Upper lobe of left lung (tissue), 6 donors: Measurements from ENCODE around the gene APBB2. TPM values are rescaled to one million over a fixed set of nuclear protein-coding genes. Genes with fewer than 3 reads are reported as not detected.

ENCODE experiments used
- ATAC-seq, 2 donors: fragments of 200-7000 bp; cut with Tn5 transposase; one replicate each; pipeline ENCODE4 v1.9.1; 2022; ENCODE audit warnings: mild to moderate bottlenecking in 2 of 2, moderate library complexity in 2 of 2; ENCODE audit not compliant: low FRiP score in 2 of 2
- DNase-seq, 2 donors: peaks; one replicate each; pipeline ENCODE4 v3.0.0-alpha.2; 2019 to 2020
- H3K27ac ChIP-seq, 4 donors: fragments of 200-600 bp; sonication (generic); one replicate each; pipeline ENCODE4 v1.5.1; 2016 to 2019
- H3K27me3 ChIP-seq, 4 donors: fragments of 200-600 bp; sonication (generic); one replicate each; pipeline ENCODE4 v1.5.1; 2017 to 2019
- H3K36me3 ChIP-seq, 4 donors: fragments of 200-600 bp; sonication (generic); one replicate each; pipeline ENCODE4 v1.5.1; 2016 to 2019
- H3K4me1 ChIP-seq, 4 donors: fragments of 200-600 bp; sonication (generic); one replicate each; pipeline ENCODE4 v1.5.1; 2018 to 2019
- H3K4me3 ChIP-seq, 4 donors: fragments of 200-600 bp; sonication (generic); one replicate each; pipeline ENCODE4 v1.5.1; 2017 to 2019; ENCODE audit warnings: mild to moderate bottlenecking in 2 of 4, moderate library complexity in 1 of 4
- H3K9me3 ChIP-seq, 4 donors: fragments of 200-600 bp; sonication (generic); one replicate each; pipeline ENCODE4 v1.5.1; 2018 to 2019
- CTCF ChIP-seq, 6 experiments: fragments of 450-650 bp in 4 of 6; fragments of 200-600 bp in 2 of 6; sonication (generic) in 2 of 6; IDR thresholded peaks; one replicate each; pipeline ENCODE4 v1.5.1; 2016 to 2019; ENCODE audit warnings: antibody characterized with exemption in 6 of 6
- EP300 ChIP-seq, 4 donors: sonication (generic); formaldehyde crosslinking; IDR thresholded peaks; one replicate each; pipeline ENCODE4 v1.5.1; 2017; ENCODE audit warnings: antibody characterized with exemption in 4 of 4, control low read depth in 2 of 4
- POLR2A ChIP-seq, 4 donors: fragments of 450-650 bp; IDR thresholded peaks; one replicate each; pipeline ENCODE4 v1.5.1; 2016 to 2017; ENCODE audit warnings: antibody characterized with exemption in 4 of 4, mild to moderate bottlenecking in 2 of 4
- POLR2AphosphoS5 ChIP-seq, 2 donors: sonication (generic); formaldehyde crosslinking; IDR thresholded peaks; one replicate each; pipeline ENCODE4 v1.5.1; 2017; ENCODE audit warnings: antibody characterized with exemption in 2 of 2
- WGBS, 2 donors: methylation state at CpG; one replicate each; pipeline ENCODE4 v1.1.5; 2017 to 2018; 5-methylcytosine and 5-hydroxymethylcytosine counted together
- total RNA-seq, 6 donors: library from RNA; depleted of rRNA in 4 of 6; stranded (reverse); fragments of >200 nt in 4 of 6; gene quantifications; one replicate each; pipeline versions ENCODE4 v1.1.0 to v1.2.1, GENCODE V29; 2016 to 2021
- donor health status: DM: no; HTN: no; CAD: no; lungs with moderate emphysema.
- donor health status: DM: no; HTN: yes; CAD: no; lungs with severe emphysema.

APBB2 gene
- total RNA-seq, 6 donors from 2014 or later: 69.5 to 168 (median 102) TPM

DNA sequence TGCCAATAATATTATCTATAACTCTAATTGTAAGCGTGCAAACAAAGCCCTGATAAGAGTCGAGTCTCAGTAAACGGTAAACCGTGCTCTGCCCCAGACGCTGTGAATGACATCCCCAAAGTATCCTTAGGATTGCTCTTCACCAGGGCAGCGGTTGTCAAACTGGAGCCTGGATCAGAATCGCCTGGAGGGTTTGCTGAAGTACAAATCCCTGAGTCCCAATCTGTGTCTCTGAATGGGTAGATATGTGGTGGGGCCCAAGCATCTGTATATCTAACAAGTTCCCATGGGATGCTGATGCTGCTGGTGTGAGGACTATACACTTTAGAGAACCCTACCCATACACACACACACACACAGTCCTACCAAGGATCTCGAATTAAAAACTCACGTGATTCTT, 813 bp upstream of the APBB2 start:
- TF ChIP-seq POLR2AphosphoS5 (IDR thresholded peaks at IDR 0.05) (no peak), EP300 (IDR thresholded peaks at IDR 0.05) (no peak), CTCF (IDR thresholded peaks at IDR 0.05) (no peak), POLR2A (IDR thresholded peaks at IDR 0.05) (no peak)
- DNase-seq: no peak
- H3K4me1 ChIP-seq: peaks cover 8 to 45% (median 17%) of the 10 kb centered on the region in 4 donors
- no peaks in the 10 kb centered on the region for H3K36me3 ChIP-seq
- H3K27me3 ChIP-seq: peaks cover 0 to 4% (median 0%) of the 10 kb centered on the region in 4 donors
- H3K9me3 ChIP-seq: no peaks in the 10 kb centered on the region
- peak overlapping the region in 3 of 4 donors; percentile 78 to 91 (median 90) for H3K27ac ChIP-seq
- H3K4me3 ChIP-seq: peak overlapping the region in 1 of 4 donors; percentile 86
- 40 to 47% methylated on average over 9 of the region's 9 CpGs for WGBS, 2 donors
- no peak for ATAC-seq

DNA sequence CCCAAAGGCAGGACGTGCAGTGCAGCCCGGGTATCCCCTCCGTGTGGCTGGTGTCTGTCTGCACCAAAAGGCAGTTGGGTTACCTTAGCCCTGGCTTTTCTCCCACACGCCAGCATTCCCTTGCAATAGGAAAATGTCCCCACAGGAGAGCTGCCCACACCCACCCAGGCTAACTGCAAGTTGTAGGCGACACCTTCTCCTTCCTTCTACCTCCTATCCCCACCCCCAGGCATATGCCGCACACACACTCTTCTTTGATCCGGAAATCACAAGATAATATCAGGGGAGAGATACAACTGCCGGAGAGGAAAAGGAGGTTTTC, 444 bp upstream of the APBB2 start:
- H3K9me3 ChIP-seq: no peaks in the 10 kb centered on the region
- peaks cover 0 to 4% (median 0%) of the 10 kb centered on the region in 4 donors for H3K27me3 ChIP-seq
- H3K27ac ChIP-seq: peak overlapping the region; percentile 78 to 91 (median 86)
- ATAC-seq (peak in 1 of 2 donors; percentile 4), DNase-seq (no peak)
- TF ChIP-seq POLR2A (IDR thresholded peaks at IDR 0.05) (no peak), CTCF (IDR thresholded peaks at IDR 0.05) (peak in 1 of 6 experiments; percentile 57)
- peaks cover 8 to 45% (median 17%) of the 10 kb centered on the region in 4 donors for H3K4me1 ChIP-seq
- 14 to 33% methylated on average over 5 to 8 of the region's 8 CpGs for WGBS, 2 donors
- H3K36me3 ChIP-seq: no peaks in the 10 kb centered on the region
- H3K4me3 ChIP-seq: peak overlapping the region in 3 of 4 donors; percentile 66 to 91 (median 86)

DNA sequence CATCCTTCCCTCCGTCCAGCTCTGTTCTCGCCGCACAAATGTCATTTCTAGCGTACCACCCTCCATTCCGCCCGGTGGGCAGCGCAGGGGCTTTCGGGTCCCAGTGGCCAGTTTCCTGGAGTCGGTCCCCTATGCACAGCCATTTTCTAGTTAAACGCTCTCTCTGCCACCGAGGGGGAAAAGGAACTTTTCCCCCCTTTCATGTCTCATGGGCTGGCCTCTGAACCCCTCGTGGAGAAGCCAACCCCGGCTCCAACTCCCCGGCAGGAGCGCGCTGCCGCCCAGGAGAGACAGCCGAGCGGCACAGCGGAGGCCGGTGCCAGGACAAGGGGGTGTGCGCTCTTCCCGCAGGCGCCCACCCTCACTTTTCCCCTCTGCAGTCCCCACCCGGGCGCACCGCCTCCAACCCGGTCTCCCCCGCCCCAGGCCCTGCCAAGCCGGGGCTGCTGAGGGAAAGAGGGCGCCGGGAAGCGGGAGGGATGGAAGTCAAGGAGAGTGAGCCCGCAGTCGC, 662 bp downstream of the APBB2 start:
- peak in 1 of 2 donors; percentile 47 for ATAC-seq
- WGBS, 2 donors: 1 to 2% methylated on average over 23 to 25 of the region's 35 CpGs
- Histone ChIP-seq H3K27me3 (peaks cover 0 to 4% (median 0%) of the 10 kb centered on the region in 4 donors), H3K36me3 (no peaks in the 10 kb centered on the region), H3K4me3 (peak overlapping the region; percentile 66 to 91 (median 80)), H3K4me1 (peaks cover 8 to 49% (median 17%) of the 10 kb centered on the region in 4 donors), H3K27ac (peak overlapping the region; percentile 78 to 91 (median 86)), H3K9me3 (no peaks in the 10 kb centered on the region)
- DNase-seq: no peak
- TF ChIP-seq POLR2A (IDR thresholded peaks at IDR 0.05) (no peak), CTCF (IDR thresholded peaks at IDR 0.05) (no peak)

- Histone ChIP-seq H3K9me3 (no peaks in the 10 kb centered on the region), H3K4me3 (peak overlapping the region; percentile 66 to 91 (median 80)), H3K4me1 (peaks cover 8 to 54% (median 17%) of the 10 kb centered on the region in 4 donors), H3K27me3 (peaks cover 0 to 4% (median 0%) of the 10 kb centered on the region in 4 donors), H3K36me3 (no peaks in the 10 kb centered on the region), H3K27ac (peak overlapping the region in 2 of 4 donors; percentile 90 to 91)
- WGBS, 2 donors: 11 to 12% methylated on average over 12 of the region's 12 CpGs
- ATAC-seq (peak; percentile 39 to 47), DNase-seq (peak in 1 of 2 donors; percentile 55)
- TF ChIP-seq EP300 (IDR thresholded peaks at IDR 0.05) (no peak), CTCF (IDR thresholded peaks at IDR 0.05) (peak; percentile 39 to 63 (median 54))
These were observed 1.6 kb downstream of the APBB2 start for GRCh38 chr4:41212616-41213203.
